HG03108 (cell line): ENCODE data around the gene CARS2.
A peak's percentile ranks its signal among the peaks of the same experiment; 100 is the strongest.
"Not testable (repeated sequence)": the region's sequence is repeated elsewhere in the genome, so short reads cannot be mapped to it uniquely, and the experiment has no call there.

Experiments
- ATAC-seq: cut with Tn5 transposase; IDR thresholded peaks from one replicate; pipeline ENCODE4 v1.9.1; 2021; ENCODE audit warnings: moderate library complexity; ENCODE audit not compliant: unreplicated experiment

Gene CARS2

GRCh38 chr13:110620596-110620995, 85.3 kb downstream of the CARS2 start:
- ATAC-seq: no peak

GRCh38 chr13:110618780-110619179, 87.1 kb downstream of the CARS2 start:
- ATAC-seq: no peak

DNA sequence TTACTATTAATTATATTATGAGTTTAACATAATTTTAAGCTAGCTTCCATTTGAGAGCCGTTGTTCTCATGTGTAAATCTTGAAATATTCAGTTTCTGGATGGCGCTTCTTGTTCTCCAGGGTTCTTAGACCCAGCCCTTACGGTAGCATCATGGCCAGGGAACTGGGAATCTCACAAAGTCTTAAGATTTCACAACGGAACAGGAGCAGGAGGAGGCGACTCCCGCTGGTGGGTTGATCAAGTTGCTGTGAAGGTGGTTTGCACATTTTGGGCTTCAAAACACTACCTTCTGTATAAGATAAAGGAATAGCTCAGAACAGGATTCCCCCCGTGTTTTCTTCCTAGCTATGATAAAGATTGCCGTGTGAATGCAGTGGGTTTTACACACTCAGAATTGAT, 87.7 kb downstream of the CARS2 start:
- ATAC-seq: no peak

GRCh38 chr13:110617321-110618072, 88.4 kb downstream of the CARS2 start:
- ATAC-seq: no peak

- peak; percentile 59 for ATAC-seq
Measured at GRCh38 chr13:110616103-110617101, 89.5 kb downstream of the CARS2 start.

GRCh38 chr13:110615322-110616102, 90.4 kb downstream of the CARS2 start, which contains the start of gene NAXD:
Gene NAXD (plus strand): TSS chr13:110615545. CDS start chr13:110615602, 57 bp downstream.
- ATAC-seq: peak; percentile 50

GRCh38 chr13:110615005-110615321, 91.0 kb downstream of the CARS2 start:
- no peak for ATAC-seq

DNA sequence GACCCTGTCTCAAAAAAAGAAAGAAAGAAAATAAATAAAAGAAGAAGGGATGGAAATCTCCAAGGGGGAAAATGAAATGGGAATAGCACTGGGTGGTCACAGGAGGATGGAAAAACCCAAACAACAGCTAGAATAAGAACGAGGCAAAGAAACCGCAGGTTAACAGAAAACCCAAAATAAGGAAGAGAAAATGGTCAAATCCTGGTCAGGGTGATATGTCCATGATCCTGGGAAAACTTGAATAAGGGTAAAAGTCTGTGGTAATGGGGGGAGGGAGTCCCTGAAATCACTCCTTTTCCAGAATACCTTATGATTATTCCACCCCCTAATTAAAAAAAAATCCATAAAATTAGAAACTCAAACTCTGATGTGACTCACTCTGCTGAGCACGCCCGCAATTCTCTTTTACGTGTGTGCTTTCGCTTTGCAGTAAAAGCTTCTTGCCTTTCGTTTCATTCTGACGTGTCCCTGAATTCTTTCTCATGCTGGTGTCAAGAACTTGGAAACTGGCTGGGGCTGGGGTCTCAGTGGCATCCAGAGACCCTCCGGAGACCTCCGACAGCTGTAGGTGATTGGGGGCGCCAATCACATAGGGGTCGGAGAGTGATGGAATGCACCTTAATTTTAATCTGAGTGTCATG, 94.8 kb downstream of the CARS2 start:
- peak; percentile 43 for ATAC-seq

DNA sequence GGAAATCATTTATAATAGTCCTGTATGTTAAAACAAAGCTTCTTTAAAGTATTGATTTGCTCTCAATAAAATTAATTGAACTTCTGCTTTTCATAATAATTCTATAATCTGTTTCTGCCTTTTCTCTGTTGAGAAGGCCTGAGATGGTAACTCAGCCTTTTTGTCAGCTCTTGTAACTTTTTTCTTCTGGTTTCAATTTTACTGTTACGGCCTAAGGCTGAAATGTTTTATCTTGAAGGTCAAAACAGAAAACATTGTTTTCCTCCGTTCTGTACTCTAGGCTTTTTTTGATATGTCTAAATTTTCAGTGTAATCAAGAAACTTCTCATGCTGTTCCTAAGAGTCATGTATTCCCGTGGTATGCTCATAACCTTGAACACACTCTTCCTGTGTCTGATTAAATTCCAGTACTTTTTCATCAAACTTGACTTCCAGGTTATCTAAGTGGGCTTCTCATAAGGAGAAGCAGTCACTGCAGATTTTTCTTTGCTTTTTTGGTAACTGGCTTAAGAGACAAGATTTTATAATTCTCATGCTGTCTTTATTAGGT, 98.2 kb downstream of the CARS2 start:
- no peak for ATAC-seq

GRCh38 chr13:110606281-110606680, 99.6 kb downstream of the CARS2 start:
- ATAC-seq: not testable (repeated sequence)

DNA sequence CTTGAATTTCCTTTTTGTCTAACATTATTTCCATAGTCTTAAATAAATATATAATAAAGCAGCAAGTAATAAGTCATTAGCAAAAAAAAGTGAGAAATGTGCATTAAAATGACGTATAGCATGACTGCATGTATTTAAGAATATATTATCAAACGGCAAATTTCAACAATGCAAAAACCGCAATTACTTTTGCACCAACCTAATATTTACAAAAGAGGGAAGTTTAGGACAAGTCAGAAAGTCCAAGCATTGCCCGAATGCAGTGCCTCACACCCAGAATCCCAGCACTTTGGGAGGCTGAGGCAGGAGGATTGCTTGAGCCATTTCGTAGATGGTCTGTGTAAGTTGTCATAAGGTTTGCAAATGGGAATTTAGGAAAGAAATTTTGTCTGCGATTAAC, 100.8 kb downstream of the CARS2 start:
- ATAC-seq: no peak

GRCh38 chr13:110600980-110601379, 104.9 kb downstream of the CARS2 start:
- no peak for ATAC-seq

DNA sequence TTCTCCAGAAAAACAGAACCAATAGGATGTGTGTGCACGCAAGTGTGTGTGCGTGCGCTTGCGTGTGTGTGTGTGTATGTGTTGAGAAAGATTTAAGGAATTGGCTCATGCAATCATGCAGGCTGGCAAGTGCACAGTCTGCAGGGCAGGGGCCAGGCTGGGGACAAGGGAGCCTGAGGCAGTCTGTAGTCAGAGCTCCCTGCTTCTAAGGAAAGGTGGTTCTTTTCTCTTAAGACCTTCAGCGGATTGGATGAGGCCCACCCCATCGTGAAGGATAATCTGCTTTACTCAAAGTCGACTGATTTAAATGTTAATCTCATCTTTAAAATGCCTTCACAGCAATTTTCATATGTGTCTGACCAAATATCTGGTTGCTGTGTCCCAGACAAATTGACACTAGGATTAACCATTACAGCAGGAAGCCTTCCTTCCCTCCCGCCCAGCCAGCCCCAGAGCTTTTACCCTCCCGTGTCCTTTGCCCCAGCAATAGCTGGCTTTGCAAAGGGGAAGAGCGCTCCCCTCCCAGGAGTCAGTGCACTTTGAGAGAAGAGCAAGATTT, 105.6 kb downstream of the CARS2 start:
- no peak for ATAC-seq

- ATAC-seq: no peak
Measured at GRCh38 chr13:110597041-110597689, 108.8 kb downstream of the CARS2 start.

DNA sequence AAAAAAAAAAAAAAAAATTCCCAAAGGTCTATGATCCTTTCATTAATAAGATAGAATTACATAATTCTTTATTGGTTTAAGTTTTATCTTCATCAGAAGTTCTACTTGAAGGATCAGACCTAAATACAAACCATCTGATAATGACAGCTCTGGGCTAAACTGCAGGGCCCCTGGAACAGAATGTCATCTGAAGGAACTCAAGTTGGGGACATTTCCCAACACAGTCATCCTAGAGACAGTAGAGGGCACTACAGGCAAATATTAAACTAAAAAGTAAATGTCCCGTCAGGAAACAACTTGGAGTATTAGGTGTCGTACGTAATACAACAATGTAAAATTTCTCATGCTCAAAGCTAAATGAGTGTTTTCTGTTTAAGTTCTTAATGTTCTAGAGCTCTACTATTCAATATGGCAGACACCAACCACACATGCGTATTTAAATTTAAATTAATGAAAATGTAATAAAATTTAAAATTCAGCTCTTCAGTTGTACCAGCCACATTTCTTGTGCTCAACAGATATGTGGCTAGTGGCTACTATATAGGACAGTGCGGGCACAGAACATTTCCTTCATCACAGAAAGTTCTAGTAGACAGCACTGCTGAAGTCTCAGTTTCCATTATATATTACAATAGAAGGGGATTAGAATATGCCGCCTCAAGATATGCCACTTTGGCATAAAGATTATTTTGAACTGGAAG, 112.3 kb downstream of the CARS2 start:
- peak; percentile 92 for ATAC-seq

DNA sequence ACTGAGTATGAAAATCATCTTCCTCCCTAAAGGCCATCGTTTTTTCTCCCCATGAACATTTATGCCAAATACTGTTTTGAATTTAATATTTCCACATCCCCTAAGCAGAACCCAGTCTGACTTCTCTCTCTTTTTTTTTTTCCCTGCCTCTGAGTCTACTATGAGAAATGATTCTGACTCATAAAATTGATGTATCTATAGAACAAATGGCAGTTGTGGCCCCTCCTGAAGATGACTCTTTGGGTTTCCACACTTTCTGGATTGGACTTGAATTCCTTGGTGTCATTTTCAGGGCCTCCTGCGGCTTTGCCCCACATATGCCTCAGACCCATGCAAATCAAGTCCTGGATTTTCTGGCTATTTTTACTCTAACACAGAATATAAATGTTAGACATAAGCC, 113.3 kb downstream of the CARS2 start:
- ATAC-seq: no peak
